Heart left ventricle (tissue), 16 donors: ENCODE data around the gene NPPA. TPM values are rescaled to one million over a fixed set of nuclear protein-coding genes. Genes with fewer than 3 reads are reported as not detected.

ENCODE experiments used
- ATAC-seq, 4 donors: fragments of 200-7000 bp; cut with Tn5 transposase; one replicate each; pipeline ENCODE4 v1.9.1; 2020 to 2022; ENCODE audit warnings: moderate library complexity in 4 of 4, mild to moderate bottlenecking in 3 of 4, moderate number of reproducible peaks in 1 of 4
- DNase-seq, 5 donors: peaks; one replicate each; pipeline ENCODE4 v3.0.0-alpha.2; 2020
- H3K27ac ChIP-seq, 12 donors: fragments of 200-600 bp; sonication (generic) in 4 of 12; one replicate each; pipeline versions ENCODE4 v1.5.0 to v1.8.0; 2016 to 2022; ENCODE audit warnings: mild to moderate bottlenecking in 2 of 12
- H3K27me3 ChIP-seq, 9 donors: fragments of 200-600 bp; sonication (generic) in 2 of 9; one replicate each; pipeline versions ENCODE4 v1.5.1 to v1.8.0; 2016 to 2022; ENCODE audit warnings: mild to moderate bottlenecking in 3 of 9
- H3K36me3 ChIP-seq, 9 donors: fragments of 200-600 bp; sonication (generic) in 2 of 9; one replicate each; pipeline versions ENCODE4 v1.5.0 to v1.8.0; 2018 to 2022; ENCODE audit warnings: mild to moderate bottlenecking in 2 of 9
- H3K4me1 ChIP-seq, 12 donors: fragments of 200-600 bp; sonication (generic) in 4 of 12; one replicate each; pipeline versions ENCODE4 v1.5.0 to v1.8.0; 2016 to 2022; ENCODE audit warnings: mild to moderate bottlenecking in 3 of 12
- H3K4me3 ChIP-seq, 12 donors: fragments of 200-600 bp; sonication (generic) in 4 of 12; one replicate each; pipeline versions ENCODE4 v1.5.0 to v1.8.0; 2017 to 2022; ENCODE audit warnings: mild to moderate bottlenecking in 9 of 12, moderate library complexity in 4 of 12
- H3K9me3 ChIP-seq, 12 donors: fragments of 200-600 bp; sonication (generic) in 4 of 12; one replicate each; pipeline versions ENCODE4 v1.5.0 to v1.8.0; 2016 to 2022; ENCODE audit warnings: mild to moderate bottlenecking in 1 of 12
- POLR2A ChIP-seq, 2 donors: fragments of 450-650 bp; IDR thresholded peaks; one replicate each; pipeline ENCODE4 v1.6.1; 2017; ENCODE audit warnings: antibody characterized with exemption in 2 of 2, mild to moderate bottlenecking in 2 of 2, moderate library complexity in 2 of 2
- WGBS, 4 donors: extraction: QIAGEN DNeasy Blood & Tissue Kit in 2 of 4; methylation state at CpG; one replicate each; pipeline versions ENCODE4 v1.1.5 to v1.1.7; 2013 to 2018; 5-methylcytosine and 5-hydroxymethylcytosine counted together
- intact Hi-C, 10 donors: fragments of 100-400 bp; cut with DNase I; formaldehyde crosslinking; loops; one replicate each; pipeline versions ENCODE4 v1.11.1 to v1.14.2; 2022
- polyA plus RNA-seq, 2 donors: library from polyadenylated mRNA; stranded (reverse); fragments of 200-250 nt; gene quantifications; one replicate each; pipeline ENCODE4 v1.2.3, GENCODE V29; 2013
- total RNA-seq, 9 donors: library from RNA; depleted of rRNA in 2 of 9; stranded (reverse); fragments of >200 nt in 2 of 9; fragmentation: NEBNext Ultra II Directional in 3 of 9; extraction: Animal tissue kit (Norgen Biotek cat#: 25700) in 3 of 9; gene quantifications; one replicate each; pipeline versions ENCODE4 v1.1.0 to v1.2.4, GENCODE V29; 2016 to 2023
- TF ChIP-seq, protein P1 (sequence below), 12 donors: fragments of 200-600 bp; sonication (generic) in 4 of 12; IDR thresholded peaks; one replicate each; pipeline versions ENCODE4 v1.5.0 to v1.8.0; 2018 to 2022; ENCODE audit warnings: antibody characterized with exemption in 12 of 12, mild to moderate bottlenecking in 5 of 12
- donor health status: ischemic (EF 13 %, LVEDD 7.1; RV severe dilation, severe dysfunction).
- donor health status: healthy with polysubstance abuse.
- donor health status: DM: no; HTN: yes; CAD: no.
- donor health status: DM: no; HTN: no; CAD: no.
- donor health status: ischemic (EF 25% LVEDD 6.9; RV normal size, moderate dysfunction).
- donor health status: ischemic (EF 25% LVEDD 5.7; RV mildly dilated, moderate dysfunction).
- donor health status: healthy.
- donor health status: DM: yes; HTN: yes; CAD: no.
- donor health status: ischemic (EF 35%, LVEDD 5.7; RV mildly dilated, moderate dysfunction).
- donor health status: nonischemic (EF 11% LVEDD 7.7; RV severe dilation, severe dysfunction).
- donor health status: DM: yes; HTN: yes; CAD: no.
- donor health status: PGD.
- donor health status: ischemic (EF 29% LVEDD 5.4; RV normal size, mild dysfunction).
- donor health status: nonischemic (EF 23%, LVEDD 6.1; RV moderate dilation, normal function).

NPPA gene
- total and polyA plus RNA-seq, 11 donors, result 59.9 to 3,156 (median 279) TPM

DNA sequence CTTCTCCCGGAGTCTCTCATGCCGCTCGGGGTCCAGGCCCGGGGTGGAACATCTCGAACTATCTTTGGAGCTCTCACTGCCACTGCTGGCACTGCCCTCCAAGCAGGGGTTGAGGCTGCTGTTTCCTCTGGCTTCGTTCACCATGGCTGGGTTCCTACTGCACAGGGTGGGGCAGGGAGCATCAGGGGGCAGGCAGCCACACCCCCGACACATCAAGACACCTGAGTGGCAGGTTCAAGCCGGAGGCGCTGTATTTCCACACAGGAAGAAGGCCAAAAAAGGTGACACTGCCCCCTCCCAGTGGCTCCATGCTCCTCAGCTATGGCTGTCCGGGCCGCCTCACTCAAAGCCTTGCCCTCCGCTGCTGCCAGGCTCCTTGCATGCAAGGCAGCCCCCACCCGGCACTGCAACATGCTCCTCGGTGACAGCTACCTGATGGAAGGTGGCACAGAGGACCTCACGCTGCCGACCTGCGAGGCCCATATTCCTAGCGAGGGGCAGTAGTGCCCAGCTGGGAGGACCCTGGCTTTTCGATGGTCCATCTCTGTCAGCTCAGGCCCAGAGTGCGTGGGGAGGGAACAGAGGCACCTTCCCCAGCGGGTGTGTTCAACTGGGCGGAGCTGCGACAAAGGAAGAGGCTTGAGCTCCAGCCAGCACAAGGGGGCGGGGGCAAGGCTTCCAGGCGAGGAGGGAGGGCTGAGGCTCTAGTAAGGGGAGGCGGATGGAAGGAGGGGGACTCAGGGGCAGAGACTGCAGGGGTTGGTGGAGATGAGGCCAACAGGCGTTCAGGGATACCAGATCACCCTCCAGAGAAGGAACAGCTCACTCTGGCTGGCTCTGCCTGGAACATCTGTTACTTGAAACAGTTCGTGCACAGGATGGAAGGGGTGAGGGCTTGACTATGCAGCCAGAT is 44.4 kb downstream of the NPPA start:
- Histone ChIP-seq H3K27ac (peak overlapping the region; percentile 97 to 100 (median 99)), H3K36me3 (peaks cover 0 to 47% (median 38%) of the 10 kb centered on the region in 9 donors), H3K4me1 (peaks cover 14 to 83% (median 55%) of the 10 kb centered on the region in 12 donors), H3K4me3 (peak overlapping the region; percentile 44 to 98 (median 82)), H3K27me3 (no peaks in the 10 kb centered on the region), H3K9me3 (no peaks in the 10 kb centered on the region)
- 0 to 4% (median 1%) methylated on average over 19 to 28 of the region's 28 CpGs for WGBS, 4 donors
- DNase-seq, result peak; percentile 95 to 98 (median 97)
- TF ChIP-seq, protein P1, sequence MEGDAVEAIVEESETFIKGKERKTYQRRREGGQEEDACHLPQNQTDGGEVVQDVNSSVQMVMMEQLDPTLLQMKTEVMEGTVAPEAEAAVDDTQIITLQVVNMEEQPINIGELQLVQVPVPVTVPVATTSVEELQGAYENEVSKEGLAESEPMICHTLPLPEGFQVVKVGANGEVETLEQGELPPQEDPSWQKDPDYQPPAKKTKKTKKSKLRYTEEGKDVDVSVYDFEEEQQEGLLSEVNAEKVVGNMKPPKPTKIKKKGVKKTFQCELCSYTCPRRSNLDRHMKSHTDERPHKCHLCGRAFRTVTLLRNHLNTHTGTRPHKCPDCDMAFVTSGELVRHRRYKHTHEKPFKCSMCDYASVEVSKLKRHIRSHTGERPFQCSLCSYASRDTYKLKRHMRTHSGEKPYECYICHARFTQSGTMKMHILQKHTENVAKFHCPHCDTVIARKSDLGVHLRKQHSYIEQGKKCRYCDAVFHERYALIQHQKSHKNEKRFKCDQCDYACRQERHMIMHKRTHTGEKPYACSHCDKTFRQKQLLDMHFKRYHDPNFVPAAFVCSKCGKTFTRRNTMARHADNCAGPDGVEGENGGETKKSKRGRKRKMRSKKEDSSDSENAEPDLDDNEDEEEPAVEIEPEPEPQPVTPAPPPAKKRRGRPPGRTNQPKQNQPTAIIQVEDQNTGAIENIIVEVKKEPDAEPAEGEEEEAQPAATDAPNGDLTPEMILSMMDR (IDR thresholded peaks at IDR 0.05), result peak in 1 of 12 donors; percentile 17
- TF ChIP-seq POLR2A (IDR thresholded peaks at IDR 0.05), result peak in 1 of 2 donors; percentile 87
- intact Hi-C loops, result loop anchor here in 6 of 10 donors (1.0 to 10.0 kb wide), 6 partner anchors 16 to 528 kb away; partner anchors contain the start of genes AGTRAP (in 5 of the 6) and UBIAD1 (in 1 of the 6)
- ATAC-seq, result peak; percentile 62 to 75 (median 68)

DNA sequence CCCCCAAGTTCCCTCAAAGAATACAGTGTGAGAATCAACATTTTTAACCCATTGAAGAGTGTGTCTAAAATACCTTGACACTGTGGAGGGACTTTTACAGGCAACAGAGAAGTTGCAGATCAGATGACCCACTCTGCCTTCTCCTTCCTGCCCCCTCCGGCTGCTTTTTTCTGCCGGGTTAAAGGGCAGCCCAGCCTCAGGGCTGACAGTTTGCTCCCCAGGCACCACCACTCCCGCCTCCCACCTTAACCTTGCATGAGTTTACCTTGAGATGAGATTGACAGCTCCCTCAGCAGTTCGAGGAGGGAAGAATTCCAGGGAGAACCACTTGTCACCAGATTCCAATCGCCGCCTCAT is 45.0 kb downstream of the NPPA start:
- H3K4me1 ChIP-seq, result peaks cover 21 to 83% (median 57%) of the 10 kb centered on the region in 12 donors
- H3K9me3 ChIP-seq, result no peaks in the 10 kb centered on the region
- no peaks in the 10 kb centered on the region for H3K27me3 ChIP-seq
- TF ChIP-seq POLR2A (IDR thresholded peaks at IDR 0.05), result peak in 1 of 2 donors; percentile 14
- TF ChIP-seq, protein P1 (IDR thresholded peaks at IDR 0.05), result no peak
- peaks cover 0 to 50% (median 37%) of the 10 kb centered on the region in 9 donors for H3K36me3 ChIP-seq
- ATAC-seq (no peak), DNase-seq (peak in 3 of 5 donors; percentile 40 to 57 (median 43))
- H3K27ac ChIP-seq, result peak overlapping the region; percentile 97 to 100 (median 99)
- 3 to 14% (median 7%) methylated on average over 3 to 6 of the region's 6 CpGs for WGBS, 4 donors
- H3K4me3 ChIP-seq, result peak overlapping the region; percentile 44 to 98 (median 82)
- intact Hi-C loops, result loop anchor here in 5 of 10 donors (2.0 to 10.0 kb wide), 5 partner anchors 16 to 528 kb away; partner anchors contain the start of genes AGTRAP (in 5 of the 5) and UBIAD1 (in 1 of the 5)

DNA sequence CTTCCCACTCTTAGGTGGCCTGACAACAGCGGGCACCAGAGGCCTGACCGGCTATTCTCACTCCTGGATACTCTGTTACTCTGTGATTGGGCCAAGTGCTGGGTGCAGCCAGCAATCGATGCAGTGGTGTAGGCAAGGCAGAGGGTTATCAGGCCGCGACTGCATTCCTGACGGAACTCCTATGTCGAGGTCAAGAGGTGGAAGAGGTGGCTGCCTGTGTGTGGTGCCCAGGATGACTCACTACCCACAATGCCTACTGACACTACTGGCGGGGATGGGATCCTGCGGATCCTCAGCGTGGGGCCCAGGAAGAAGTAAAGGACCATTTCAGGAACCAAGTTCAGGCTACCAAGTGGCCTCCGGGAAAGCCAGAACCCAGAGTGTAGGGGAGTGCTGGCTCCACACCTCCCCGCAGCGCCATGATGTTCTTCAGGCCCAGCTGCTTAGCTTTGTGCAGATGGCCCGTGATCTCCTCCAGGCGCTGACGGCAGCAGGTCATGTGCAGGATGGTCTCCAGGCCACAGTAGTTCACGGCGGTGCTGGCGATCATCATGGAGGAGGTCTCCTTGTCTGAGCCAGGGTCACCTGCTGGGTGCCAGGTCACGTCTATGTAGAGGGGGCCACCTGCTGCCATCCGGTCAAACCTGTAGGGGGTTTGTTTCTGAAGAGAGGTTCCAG is 46.7 kb downstream of the NPPA start:
- Histone ChIP-seq H3K36me3 (peaks cover 0 to 59% (median 38%) of the 10 kb centered on the region in 9 donors), H3K4me1 (peaks cover 19 to 87% (median 65%) of the 10 kb centered on the region in 12 donors), H3K27me3 (no peaks in the 10 kb centered on the region), H3K4me3 (peak overlapping the region in 7 of 12 donors; percentile 67 to 94 (median 84)), H3K9me3 (no peaks in the 10 kb centered on the region), H3K27ac (peak overlapping the region in 11 of 12 donors; percentile 14 to 100 (median 99))
- WGBS, 4 donors, result 58 to 81% (median 71%) methylated on average over 16 to 21 of the region's 21 CpGs
- DNase-seq, result peak in 2 of 5 donors; percentile 13 to 51
- ATAC-seq, result no peak
- intact Hi-C loops, result loop anchor here in 5 of 10 donors (5.0 to 10.0 kb wide), 3 partner anchors 64 to 526 kb away; partner anchors contain the start of genes AGTRAP (in 5 of the 5) and UBIAD1 (in 1 of the 5)
- TF ChIP-seq, protein P1 (IDR thresholded peaks at IDR 0.05), result no peak
